Measurements from ENCODE around the gene FILIP1L.
"Not testable (repeated sequence)": the region's sequence is repeated elsewhere in the genome, so short reads cannot be mapped to it uniquely, and the experiment has no call there.

DNA sequence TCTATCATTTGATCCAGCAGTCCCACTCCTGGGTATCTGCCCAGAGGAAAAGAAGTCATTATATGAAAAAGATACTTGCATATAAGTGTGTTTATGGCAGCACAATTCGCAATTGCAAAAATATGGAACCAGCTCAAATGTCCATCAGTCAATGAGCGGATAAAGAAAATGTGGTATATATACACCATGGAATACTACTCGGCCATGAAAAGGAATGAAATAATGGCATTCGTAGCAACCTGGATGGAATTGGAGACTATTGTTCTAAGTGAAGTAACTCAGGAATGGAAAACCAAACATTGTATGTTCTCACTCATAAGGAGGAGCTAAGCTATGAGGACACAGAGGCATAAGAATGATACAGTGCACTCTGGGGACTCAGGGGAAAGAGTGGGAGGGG is 272.4 kb downstream of the FILIP1L start:
- TF ChIP-seq OSR1 (CRISPR knock-in tag; IDR thresholded peaks at IDR 0.05); RARB (CRISPR knock-in tag; IDR thresholded peaks at IDR 0.05); PPARA (CRISPR knock-in tag; IDR thresholded peaks at IDR 0.05; ENCODE audit: borderline replicate concordance): not testable (repeated sequence)
- TF ChIP-seq, protein P1, sequence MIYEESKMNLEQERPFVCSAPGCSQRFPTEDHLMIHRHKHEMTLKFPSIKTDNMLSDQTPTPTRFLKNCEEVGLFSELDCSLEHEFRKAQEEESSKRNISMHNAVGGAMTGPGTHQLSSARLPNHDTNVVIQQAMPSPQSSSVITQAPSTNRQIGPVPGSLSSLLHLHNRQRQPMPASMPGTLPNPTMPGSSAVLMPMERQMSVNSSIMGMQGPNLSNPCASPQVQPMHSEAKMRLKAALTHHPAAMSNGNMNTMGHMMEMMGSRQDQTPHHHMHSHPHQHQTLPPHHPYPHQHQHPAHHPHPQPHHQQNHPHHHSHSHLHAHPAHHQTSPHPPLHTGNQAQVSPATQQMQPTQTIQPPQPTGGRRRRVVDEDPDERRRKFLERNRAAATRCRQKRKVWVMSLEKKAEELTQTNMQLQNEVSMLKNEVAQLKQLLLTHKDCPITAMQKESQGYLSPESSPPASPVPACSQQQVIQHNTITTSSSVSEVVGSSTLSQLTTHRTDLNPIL (CRISPR knock-in tag; IDR thresholded peaks at IDR 0.05; ENCODE audit: low read depth) = not testable (repeated sequence)
